Nephron (organoid): ENCODE measurements around the gene PROK2.

Experiments used
- H3K27ac Mint-ChIP-seq, 3 experiments: 2 replicates each; pipeline ENCODE4 v1.8.0; 2020; ENCODE audit warnings: mixed read lengths in 3 of 3, mild to moderate bottlenecking in 2 of 3, moderate library complexity in 1 of 3
- H3K27me3 Mint-ChIP-seq: 2 replicates; pipeline ENCODE4 v1.8.0; 2021; ENCODE audit warnings: low read depth, mild to moderate bottlenecking, moderate library complexity, mixed read lengths
- H3K36me3 Mint-ChIP-seq: 2 replicates; pipeline ENCODE4 v1.8.0; 2020; ENCODE audit warnings: low read depth, mixed read lengths
- H3K4me1 Mint-ChIP-seq: 2 replicates; pipeline ENCODE4 v1.8.0; 2020; ENCODE audit warnings: mixed read lengths
- H3K4me3 Mint-ChIP-seq, 3 experiments: 2 replicates each; pipeline ENCODE4 v1.8.0; 2020; ENCODE audit warnings: mild to moderate bottlenecking in 3 of 3, mixed read lengths in 3 of 3, moderate library complexity in 2 of 3
- H3K9me3 Mint-ChIP-seq: 2 replicates; pipeline ENCODE4 v1.8.0; 2020; ENCODE audit warnings: mixed read lengths
- TF ChIP-seq, protein P1 (sequence below), 3 experiments: fragments of 200-600 bp; sonication (generic); IDR thresholded peaks; one replicate each; pipeline ENCODE4 v1.5.0; 2021; ENCODE audit warnings: antibody characterized with exemption in 3 of 3; ENCODE audit not compliant: unreplicated experiment in 3 of 3

The PROK2 gene, protein sequence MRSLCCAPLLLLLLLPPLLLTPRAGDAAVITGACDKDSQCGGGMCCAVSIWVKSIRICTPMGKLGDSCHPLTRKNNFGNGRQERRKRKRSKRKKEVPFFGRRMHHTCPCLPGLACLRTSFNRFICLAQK

DNA sequence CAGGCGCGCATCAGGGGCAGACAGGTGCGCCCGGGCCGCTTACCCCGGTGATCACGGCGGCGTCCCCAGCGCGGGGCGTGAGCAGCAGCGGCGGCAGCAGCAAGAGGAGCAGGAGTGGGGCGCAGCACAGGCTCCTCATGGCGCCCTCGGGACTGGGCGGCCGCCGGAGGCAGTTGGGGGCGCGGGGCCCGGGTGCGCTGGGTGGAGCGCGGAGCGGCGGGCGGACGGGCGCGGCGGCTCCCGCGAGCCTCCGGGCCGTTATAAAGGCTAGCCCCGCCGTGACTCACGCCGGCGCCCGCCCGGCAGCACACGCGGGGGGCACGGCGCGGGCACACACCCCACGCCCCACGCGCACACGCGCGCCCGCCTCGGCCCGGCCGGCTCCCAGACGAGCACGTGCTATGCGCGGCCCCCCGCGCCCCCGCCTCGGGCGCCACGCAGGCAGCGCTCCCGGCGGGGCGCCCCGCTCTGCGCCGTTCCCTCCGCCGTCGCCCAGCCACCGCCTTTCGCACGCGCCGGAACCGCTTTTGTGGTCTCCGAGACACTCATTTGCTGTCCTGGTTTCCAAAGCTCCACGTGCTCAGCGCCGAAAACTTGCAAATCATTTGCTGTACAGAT is at the start of gene PROK2:
PROK2 (minus strand) TSS at position 235 of the 618 bp plus-strand sequence; CDS start at position 139, 96 bp downstream.
- Mint-ChIP-seq H3K27ac (no peak within 1 kb of the TSS), H3K36me3 (no peaks in the 10 kb centered on the region), H3K9me3 (no peaks in the 10 kb centered on the region), H3K27me3 (peaks cover 86% of the 10 kb centered on the region), H3K4me3 (peak within 1 kb of the TSS; percentile 77 to 87 (median 84)), H3K4me1 (peaks cover 20% of the 10 kb centered on the region)
- TF ChIP-seq, protein P1, sequence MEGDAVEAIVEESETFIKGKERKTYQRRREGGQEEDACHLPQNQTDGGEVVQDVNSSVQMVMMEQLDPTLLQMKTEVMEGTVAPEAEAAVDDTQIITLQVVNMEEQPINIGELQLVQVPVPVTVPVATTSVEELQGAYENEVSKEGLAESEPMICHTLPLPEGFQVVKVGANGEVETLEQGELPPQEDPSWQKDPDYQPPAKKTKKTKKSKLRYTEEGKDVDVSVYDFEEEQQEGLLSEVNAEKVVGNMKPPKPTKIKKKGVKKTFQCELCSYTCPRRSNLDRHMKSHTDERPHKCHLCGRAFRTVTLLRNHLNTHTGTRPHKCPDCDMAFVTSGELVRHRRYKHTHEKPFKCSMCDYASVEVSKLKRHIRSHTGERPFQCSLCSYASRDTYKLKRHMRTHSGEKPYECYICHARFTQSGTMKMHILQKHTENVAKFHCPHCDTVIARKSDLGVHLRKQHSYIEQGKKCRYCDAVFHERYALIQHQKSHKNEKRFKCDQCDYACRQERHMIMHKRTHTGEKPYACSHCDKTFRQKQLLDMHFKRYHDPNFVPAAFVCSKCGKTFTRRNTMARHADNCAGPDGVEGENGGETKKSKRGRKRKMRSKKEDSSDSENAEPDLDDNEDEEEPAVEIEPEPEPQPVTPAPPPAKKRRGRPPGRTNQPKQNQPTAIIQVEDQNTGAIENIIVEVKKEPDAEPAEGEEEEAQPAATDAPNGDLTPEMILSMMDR (IDR thresholded peaks at IDR 0.05; ENCODE audit: unreplicated experiment in 3 of 3), result no peak

DNA sequence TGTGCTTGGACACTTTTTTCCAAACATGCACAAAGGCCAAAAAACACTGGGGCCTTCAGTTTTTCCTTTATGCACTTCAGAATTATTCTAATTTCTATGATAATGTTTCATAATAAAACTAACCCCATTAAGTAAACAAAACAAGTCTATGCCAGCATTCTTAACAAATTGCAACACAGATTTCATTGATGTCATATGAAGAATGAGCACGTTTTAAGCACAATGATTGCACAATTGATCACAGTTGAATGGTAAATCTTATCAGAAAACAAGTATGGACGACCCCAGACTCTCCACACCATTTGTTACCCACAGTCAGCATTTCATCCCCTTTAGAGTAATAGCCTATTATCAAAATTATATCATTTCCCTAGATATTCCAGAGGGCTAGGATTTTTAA is 46.7 kb upstream of the PROK2 start:
- Mint-ChIP-seq H3K9me3 (no peaks in the 10 kb centered on the region), H3K27ac (no peak overlapping the region), H3K27me3 (no peaks in the 10 kb centered on the region), H3K4me1 (no peaks in the 10 kb centered on the region), H3K4me3 (no peak overlapping the region), H3K36me3 (no peaks in the 10 kb centered on the region)
- TF ChIP-seq, protein P1 (IDR thresholded peaks at IDR 0.05; ENCODE audit: unreplicated experiment in 3 of 3), result no peak

DNA sequence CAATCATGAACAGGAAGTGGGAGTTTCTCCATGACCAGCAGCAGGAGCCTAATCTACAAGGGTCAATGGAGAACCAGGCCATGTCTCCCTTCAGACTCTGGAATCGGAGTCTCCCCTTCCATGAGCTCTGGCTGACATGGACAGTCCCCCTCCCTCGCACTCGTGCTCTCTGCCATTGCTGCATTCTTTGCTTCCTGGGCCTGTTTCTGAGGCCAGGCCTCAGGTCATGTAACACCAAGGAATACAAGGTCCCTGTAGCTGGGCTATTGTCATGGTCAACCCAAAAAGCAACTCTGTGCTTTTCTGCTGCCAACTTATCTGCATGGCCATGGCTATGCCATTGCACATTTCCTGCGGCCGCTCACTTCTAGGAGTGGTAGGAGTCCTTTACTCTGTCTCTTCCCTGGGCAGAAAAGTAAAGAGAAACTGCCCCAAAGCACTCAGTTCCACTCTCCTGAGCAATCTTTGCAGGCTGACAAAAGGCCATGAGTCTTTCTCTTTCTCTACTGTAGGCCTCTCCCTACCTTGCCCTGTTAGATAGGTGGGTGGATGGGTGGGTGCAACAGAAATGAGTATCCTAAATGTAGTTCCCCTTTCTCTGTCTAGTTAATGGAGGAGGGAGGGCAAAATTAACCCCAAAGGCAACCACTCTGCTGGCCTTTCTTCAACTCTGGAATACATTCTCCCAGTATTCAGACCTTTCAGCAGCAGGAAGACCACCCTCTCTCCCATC is 40.8 kb upstream of the PROK2 start:
- no peaks in the 10 kb centered on the region for H3K4me1 Mint-ChIP-seq
- no peak overlapping the region for H3K4me3 Mint-ChIP-seq
- H3K9me3 Mint-ChIP-seq, result no peaks in the 10 kb centered on the region
- H3K27ac Mint-ChIP-seq, result no peak overlapping the region
- no peaks in the 10 kb centered on the region for H3K27me3 Mint-ChIP-seq
- TF ChIP-seq, protein P1 (IDR thresholded peaks at IDR 0.05; ENCODE audit: unreplicated experiment in 3 of 3), result no peak
- H3K36me3 Mint-ChIP-seq, result no peaks in the 10 kb centered on the region

DNA sequence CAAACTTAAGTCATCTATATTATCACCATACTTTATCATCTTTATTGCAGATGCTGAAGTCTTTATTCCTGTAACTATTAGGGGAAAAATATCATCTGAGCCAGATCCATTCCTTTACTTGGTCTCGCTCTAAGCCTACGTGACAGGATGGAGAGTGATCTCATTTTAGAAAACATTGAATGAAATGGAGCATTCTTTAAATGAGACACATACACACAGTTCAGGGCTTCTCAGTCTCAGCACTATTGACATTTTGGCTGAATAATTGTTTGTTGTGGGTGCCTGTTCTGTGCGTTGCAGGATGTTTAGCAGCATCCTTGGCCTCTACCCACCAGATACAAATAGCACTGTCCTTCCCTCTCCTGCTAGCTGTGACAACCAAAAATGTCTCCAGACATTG is 36.2 kb upstream of the PROK2 start:
- no peaks in the 10 kb centered on the region for H3K9me3 Mint-ChIP-seq
- H3K27me3 Mint-ChIP-seq, result peaks cover 4% of the 10 kb centered on the region
- no peaks in the 10 kb centered on the region for H3K4me1 Mint-ChIP-seq
- H3K4me3 Mint-ChIP-seq, result no peak overlapping the region
- no peaks in the 10 kb centered on the region for H3K36me3 Mint-ChIP-seq
- H3K27ac Mint-ChIP-seq, result no peak overlapping the region
- TF ChIP-seq, protein P1 (IDR thresholded peaks at IDR 0.05; ENCODE audit: unreplicated experiment in 3 of 3), result no peak

DNA sequence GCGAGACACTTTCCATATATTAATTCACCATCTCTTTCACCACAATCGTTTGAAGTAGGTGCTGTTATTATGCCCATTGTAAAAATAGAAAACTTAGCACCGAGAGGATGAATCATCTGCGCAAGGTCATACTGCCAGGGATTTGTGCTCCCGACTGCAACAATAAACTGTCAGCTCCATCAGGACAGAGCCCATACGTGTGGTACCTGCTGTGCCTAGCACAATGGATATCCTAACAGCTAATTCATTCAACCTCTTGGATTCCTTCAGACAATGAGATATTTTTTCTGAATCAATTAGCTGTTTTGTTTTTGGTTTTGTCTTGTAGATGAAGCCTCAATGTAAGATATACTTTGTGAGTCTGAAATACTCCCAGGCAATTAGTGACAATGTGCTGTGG is 32.3 kb upstream of the PROK2 start:
- H3K9me3 Mint-ChIP-seq, result no peaks in the 10 kb centered on the region
- H3K4me3 Mint-ChIP-seq, result no peak overlapping the region
- TF ChIP-seq, protein P1 (IDR thresholded peaks at IDR 0.05; ENCODE audit: unreplicated experiment in 3 of 3), result no peak
- H3K27ac Mint-ChIP-seq, result no peak overlapping the region
- peaks cover 9% of the 10 kb centered on the region for H3K27me3 Mint-ChIP-seq
- H3K36me3 Mint-ChIP-seq, result no peaks in the 10 kb centered on the region
- H3K4me1 Mint-ChIP-seq, result no peaks in the 10 kb centered on the region
